Neural cell (in vitro differentiated cells): Measurements from ENCODE around the gene MPEG1.

ENCODE experiments used
- EP300 ChIP-seq: fragments of 450-650 bp; conservative IDR thresholded peaks from 2 replicates; pipeline ENCODE4 v1.6.1; 2014; ENCODE audit warnings: antibody characterized with exemption, mild to moderate bottlenecking, moderate library complexity; ENCODE audit not compliant: poor library complexity, severe bottlenecking
- EZH2 ChIP-seq: fragments of 200-600, 300-800 bp; shearing (Covaris generic), sonication (generic); IDR thresholded peaks from 2 replicates; pipeline ENCODE4 v1.6.1; 2014; ENCODE audit warnings: antibody characterized with exemption, low read length, borderline replicate concordance, mild to moderate bottlenecking; ENCODE audit not compliant: insufficient read depth, poor library complexity, severe bottlenecking
- POLR2AphosphoS5 ChIP-seq: IDR thresholded peaks from 2 replicates; pipeline ENCODE4 v1.6.1; 2012
- RAD21 ChIP-seq: fragments of 450-650 bp; conservative IDR thresholded peaks from 2 replicates; pipeline ENCODE4 v1.6.1; 2014; ENCODE audit warnings: antibody characterized with exemption, mild to moderate bottlenecking, moderate library complexity
- SMC3 ChIP-seq: fragments of 450-650 bp; conservative IDR thresholded peaks from 2 replicates; pipeline ENCODE4 v1.6.1; 2014; ENCODE audit warnings: antibody characterized with exemption, mild to moderate bottlenecking, moderate library complexity; ENCODE audit not compliant: poor library complexity
- TAF1 ChIP-seq: IDR thresholded peaks from 2 replicates; pipeline ENCODE4 v1.6.1; 2012; ENCODE audit warnings: low read depth
- TF ChIP-seq, protein P1 (sequence below): fragments of 450-650 bp; IDR thresholded peaks from 2 replicates; pipeline ENCODE4 v1.5.1; 2014; ENCODE audit warnings: antibody characterized with exemption, mild to moderate bottlenecking, moderate library complexity; ENCODE audit not compliant: poor library complexity, severe bottlenecking

DNA sequence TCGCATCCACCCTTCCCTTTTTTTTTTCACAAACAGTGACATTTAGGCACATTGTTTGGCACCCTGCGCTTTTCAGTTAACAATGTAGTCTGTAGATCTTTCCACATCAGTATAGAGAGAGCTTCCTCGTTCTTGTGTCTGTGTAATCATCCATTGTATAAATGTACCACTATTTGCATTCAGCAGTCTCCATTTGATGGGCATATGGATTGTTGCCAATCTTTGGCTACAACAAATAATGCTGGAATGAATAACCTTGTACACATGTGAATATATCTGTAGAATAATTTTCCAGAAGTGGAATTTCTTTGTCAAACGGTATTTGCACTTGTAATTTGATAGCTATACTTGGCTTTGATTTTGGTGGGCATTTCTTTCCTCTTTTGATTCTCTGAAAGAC lies 17.1 kb downstream of the MPEG1 start:
- TF ChIP-seq, protein P1, sequence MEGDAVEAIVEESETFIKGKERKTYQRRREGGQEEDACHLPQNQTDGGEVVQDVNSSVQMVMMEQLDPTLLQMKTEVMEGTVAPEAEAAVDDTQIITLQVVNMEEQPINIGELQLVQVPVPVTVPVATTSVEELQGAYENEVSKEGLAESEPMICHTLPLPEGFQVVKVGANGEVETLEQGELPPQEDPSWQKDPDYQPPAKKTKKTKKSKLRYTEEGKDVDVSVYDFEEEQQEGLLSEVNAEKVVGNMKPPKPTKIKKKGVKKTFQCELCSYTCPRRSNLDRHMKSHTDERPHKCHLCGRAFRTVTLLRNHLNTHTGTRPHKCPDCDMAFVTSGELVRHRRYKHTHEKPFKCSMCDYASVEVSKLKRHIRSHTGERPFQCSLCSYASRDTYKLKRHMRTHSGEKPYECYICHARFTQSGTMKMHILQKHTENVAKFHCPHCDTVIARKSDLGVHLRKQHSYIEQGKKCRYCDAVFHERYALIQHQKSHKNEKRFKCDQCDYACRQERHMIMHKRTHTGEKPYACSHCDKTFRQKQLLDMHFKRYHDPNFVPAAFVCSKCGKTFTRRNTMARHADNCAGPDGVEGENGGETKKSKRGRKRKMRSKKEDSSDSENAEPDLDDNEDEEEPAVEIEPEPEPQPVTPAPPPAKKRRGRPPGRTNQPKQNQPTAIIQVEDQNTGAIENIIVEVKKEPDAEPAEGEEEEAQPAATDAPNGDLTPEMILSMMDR, result no peak
- TF ChIP-seq TAF1, result no peak
- no peak for TF ChIP-seq POLR2AphosphoS5
- no peak for TF ChIP-seq SMC3
- no peak for TF ChIP-seq EP300
- no peak for TF ChIP-seq EZH2
- TF ChIP-seq RAD21, result no peak
